ENCODE results near the gene HIF3A. TPM values are rescaled to one million over a fixed set of nuclear protein-coding genes. Genes with fewer than 3 reads are reported as not detected.

Gene HIF3A
- total RNA-seq, 1 experiment from 2014 or later = 3.0 TPM

DNA sequence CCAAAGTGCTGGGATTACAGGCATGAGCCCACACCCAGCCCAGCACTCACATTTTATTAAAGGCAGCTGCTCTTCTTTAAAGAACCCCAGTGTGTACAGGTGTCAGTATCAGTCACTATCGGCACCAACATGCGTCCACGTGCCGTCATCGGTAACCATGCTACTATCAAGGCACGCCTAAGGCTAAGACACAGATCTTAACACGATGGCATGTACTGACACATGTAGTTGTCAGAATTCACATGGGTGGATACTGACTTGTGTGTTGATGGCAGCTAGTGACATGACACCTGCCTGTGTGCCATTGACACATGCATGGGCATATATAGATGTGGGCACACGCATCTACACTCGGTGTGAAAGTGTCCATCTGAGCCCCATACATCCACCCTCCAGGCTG lies 12.2 kb upstream of the HIF3A start:
- POLR2A ChIA-PET (ENCODE audit: low non-redundant PET) = no interaction called here
- intact Hi-C loops (cut with micrococcal nuclease; ENCODE audit: unreplicated experiment) = loop anchor here (5.0 to 10.0 kb wide), 2 partner anchors 113 to 200 kb away; no protein-coding TSS in a partner anchor
- CTCF ChIA-PET = no interaction called here

DNA sequence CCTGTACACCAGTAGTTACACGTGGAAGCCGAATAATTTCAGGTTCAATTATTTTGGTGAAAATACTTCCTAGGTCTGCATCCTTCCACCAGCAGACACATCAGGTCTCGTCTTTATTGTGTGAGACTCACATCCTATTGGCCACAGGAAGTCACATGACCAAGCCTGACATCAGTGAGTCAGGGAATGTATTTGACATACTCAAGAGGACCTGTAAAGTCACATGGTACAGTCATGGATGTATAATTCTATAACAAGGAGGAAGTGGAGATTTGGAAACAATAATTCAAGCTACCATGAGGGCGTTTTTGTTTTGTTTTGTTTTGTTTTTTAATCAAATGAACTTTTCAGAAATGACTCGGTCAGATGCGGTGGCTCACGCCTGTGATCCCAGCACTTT lies 9.3 kb upstream of the HIF3A start:
- POLR2A ChIA-PET (ENCODE audit: low non-redundant PET) = interaction anchor here (0.6 kb wide), 1 partner anchor 20 kb away, joined by 4 read pairs; no protein-coding TSS in a partner anchor
- H3K27me3 ChIP-seq (replicated peaks; ENCODE audit: insufficient read depth, low read depth, low read length, poor library complexity) = no peaks in the 10 kb centered on the region
- no peak overlapping the region for H3K4me3 ChIP-seq (ENCODE audit: low read depth, low read length, poor library complexity, severe bottlenecking)
- TF ChIP-seq, protein P1, sequence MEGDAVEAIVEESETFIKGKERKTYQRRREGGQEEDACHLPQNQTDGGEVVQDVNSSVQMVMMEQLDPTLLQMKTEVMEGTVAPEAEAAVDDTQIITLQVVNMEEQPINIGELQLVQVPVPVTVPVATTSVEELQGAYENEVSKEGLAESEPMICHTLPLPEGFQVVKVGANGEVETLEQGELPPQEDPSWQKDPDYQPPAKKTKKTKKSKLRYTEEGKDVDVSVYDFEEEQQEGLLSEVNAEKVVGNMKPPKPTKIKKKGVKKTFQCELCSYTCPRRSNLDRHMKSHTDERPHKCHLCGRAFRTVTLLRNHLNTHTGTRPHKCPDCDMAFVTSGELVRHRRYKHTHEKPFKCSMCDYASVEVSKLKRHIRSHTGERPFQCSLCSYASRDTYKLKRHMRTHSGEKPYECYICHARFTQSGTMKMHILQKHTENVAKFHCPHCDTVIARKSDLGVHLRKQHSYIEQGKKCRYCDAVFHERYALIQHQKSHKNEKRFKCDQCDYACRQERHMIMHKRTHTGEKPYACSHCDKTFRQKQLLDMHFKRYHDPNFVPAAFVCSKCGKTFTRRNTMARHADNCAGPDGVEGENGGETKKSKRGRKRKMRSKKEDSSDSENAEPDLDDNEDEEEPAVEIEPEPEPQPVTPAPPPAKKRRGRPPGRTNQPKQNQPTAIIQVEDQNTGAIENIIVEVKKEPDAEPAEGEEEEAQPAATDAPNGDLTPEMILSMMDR (conservative IDR thresholded peaks at IDR 0.05; ENCODE audit: low read depth, low read length) = no peak
- no peak for TF ChIP-seq EZH2 (IDR thresholded peaks at IDR 0.05; ENCODE audit: borderline replicate concordance, low read depth, low read length, poor library complexity, severe bottlenecking)
- no peak overlapping the region for H3K27ac ChIP-seq (ENCODE audit: low read depth, low read length, poor library complexity, severe bottlenecking)
- DNase-seq (ENCODE audit: low spot score) = peak; percentile 50
- H3K9me3 ChIP-seq (ENCODE audit: low read depth, low read length, poor library complexity, severe bottlenecking) = peaks cover 13% of the 10 kb centered on the region
- no peaks in the 10 kb centered on the region for H3K36me3 ChIP-seq (ENCODE audit: insufficient read depth, low read length, poor library complexity, severe bottlenecking)
- no peaks in the 10 kb centered on the region for H3K4me1 ChIP-seq (ENCODE audit: insufficient read depth, low read length, poor library complexity, severe bottlenecking)
- intact Hi-C loops (cut with micrococcal nuclease; ENCODE audit: unreplicated experiment) = loop anchor here (10.0 kb wide), 1 partner anchor 197 kb away; no protein-coding TSS in a partner anchor
- no TSS peak for BruUV-seq (replicated peaks)
- CTCF ChIA-PET = no interaction called here

More for the DNA sequence above, 12.2 kb upstream of the HIF3A start:
- H3K27ac ChIP-seq (ENCODE audit: low read depth, low read length, poor library complexity, severe bottlenecking) = no peak overlapping the region
- no peaks in the 10 kb centered on the region for H3K27me3 ChIP-seq (replicated peaks; ENCODE audit: insufficient read depth, low read depth, low read length, poor library complexity)
- H3K36me3 ChIP-seq (ENCODE audit: insufficient read depth, low read length, poor library complexity, severe bottlenecking) = no peaks in the 10 kb centered on the region
- TF ChIP-seq, protein P1 (conservative IDR thresholded peaks at IDR 0.05; ENCODE audit: low read depth, low read length) = no peak
- TF ChIP-seq EZH2 (IDR thresholded peaks at IDR 0.05; ENCODE audit: borderline replicate concordance, low read depth, low read length, poor library complexity, severe bottlenecking) = no peak
- H3K4me3 ChIP-seq (ENCODE audit: low read depth, low read length, poor library complexity, severe bottlenecking) = no peak overlapping the region
- BruUV-seq (replicated peaks) = no TSS peak
- no peaks in the 10 kb centered on the region for H3K4me1 ChIP-seq (ENCODE audit: insufficient read depth, low read length, poor library complexity, severe bottlenecking)
- no peak for DNase-seq (ENCODE audit: low spot score)
- H3K9me3 ChIP-seq (ENCODE audit: low read depth, low read length, poor library complexity, severe bottlenecking) = peaks cover 2% of the 10 kb centered on the region

DNA sequence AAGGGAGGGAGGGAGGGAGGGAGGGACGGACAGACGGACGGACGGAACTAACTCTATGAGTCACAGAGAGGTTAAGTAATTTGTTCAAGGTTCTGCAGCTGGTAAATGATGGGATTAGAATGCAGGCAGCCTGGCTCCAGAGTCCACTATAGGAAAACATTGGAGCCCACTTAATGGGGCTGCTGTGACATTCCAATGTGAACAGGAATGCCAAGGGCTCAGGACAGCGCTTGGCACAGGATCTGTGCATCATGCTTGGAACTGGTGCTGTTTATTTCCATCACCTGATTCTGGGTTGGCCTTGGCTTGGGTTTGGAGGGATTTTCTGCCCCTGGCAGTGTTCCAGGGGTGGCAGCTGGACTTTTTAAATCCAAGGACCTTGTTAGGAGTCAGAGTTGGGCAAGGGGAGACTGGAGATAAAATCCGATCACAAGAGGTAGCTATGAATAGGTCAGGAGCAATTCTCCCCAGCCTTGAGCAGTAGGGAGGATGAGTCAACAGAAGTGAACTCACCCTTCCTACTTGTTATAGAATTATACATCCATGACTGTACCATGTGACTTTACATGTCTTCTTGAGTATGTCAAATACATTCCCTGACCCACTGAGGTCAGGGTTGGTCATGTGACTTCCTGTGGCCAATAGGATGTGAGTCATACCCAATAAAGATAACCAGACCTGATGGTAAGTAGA lies 7.8 kb upstream of the HIF3A start:
- Histone ChIP-seq H3K4me3 (ENCODE audit: low read depth, low read length, poor library complexity, severe bottlenecking) (no peak overlapping the region), H3K36me3 (ENCODE audit: insufficient read depth, low read length, poor library complexity, severe bottlenecking) (no peaks in the 10 kb centered on the region), H3K9me3 (ENCODE audit: low read depth, low read length, poor library complexity, severe bottlenecking) (peaks cover 13% of the 10 kb centered on the region), H3K27ac (ENCODE audit: low read depth, low read length, poor library complexity, severe bottlenecking) (no peak overlapping the region), H3K4me1 (ENCODE audit: insufficient read depth, low read length, poor library complexity, severe bottlenecking) (no peaks in the 10 kb centered on the region), H3K27me3 (replicated peaks; ENCODE audit: insufficient read depth, low read depth, low read length, poor library complexity) (no peaks in the 10 kb centered on the region)
- intact Hi-C loops (cut with micrococcal nuclease; ENCODE audit: unreplicated experiment) = loop anchor here (10.0 kb wide), 1 partner anchor 196 kb away; no protein-coding TSS in a partner anchor
- no TSS peak for BruUV-seq (replicated peaks)
- peak; percentile 68 for DNase-seq (ENCODE audit: low spot score)
- no peak for TF ChIP-seq EZH2 (IDR thresholded peaks at IDR 0.05; ENCODE audit: borderline replicate concordance, low read depth, low read length, poor library complexity, severe bottlenecking)
- TF ChIP-seq, protein P1 (conservative IDR thresholded peaks at IDR 0.05; ENCODE audit: low read depth, low read length) = no peak
- ChIA-PET POLR2A (ENCODE audit: low non-redundant PET) (no interaction called here), CTCF (no interaction called here)
